Endothelial cell (in vitro differentiated cells): ENCODE results near the gene CHAF1A. TPM values are rescaled to one million over a fixed set of nuclear protein-coding genes. Genes with fewer than 3 reads are reported as not detected.
A peak's percentile ranks its signal among the peaks of the same experiment; 100 is the strongest.

Experiments used
- DNase-seq: peaks from one replicate; pipeline ENCODE4 v3.0.0; 2021; ENCODE audit warnings: low spot score
- H3K27ac Mint-ChIP-seq: one replicate; pipeline ENCODE4 v1.8.0; 2021; ENCODE audit warnings: mixed read lengths, inconsistent platforms; ENCODE audit not compliant: unreplicated experiment
- H3K27me3 Mint-ChIP-seq: one replicate; pipeline ENCODE4 v1.8.0; 2021; ENCODE audit warnings: mild to moderate bottlenecking, moderate library complexity, mixed read lengths, inconsistent platforms; ENCODE audit not compliant: unreplicated experiment
- H3K36me3 Mint-ChIP-seq: one replicate; pipeline ENCODE4 v1.8.0; 2021; ENCODE audit warnings: mild to moderate bottlenecking, low read depth, mixed read lengths, inconsistent platforms; ENCODE audit not compliant: unreplicated experiment
- H3K4me1 Mint-ChIP-seq: one replicate; pipeline ENCODE4 v1.8.0; 2021; ENCODE audit warnings: mild to moderate bottlenecking, mixed read lengths, inconsistent platforms; ENCODE audit not compliant: unreplicated experiment
- H3K4me3 Mint-ChIP-seq: one replicate; pipeline ENCODE4 v1.8.0; 2021; ENCODE audit warnings: mild to moderate bottlenecking, mixed read lengths, inconsistent platforms; ENCODE audit not compliant: unreplicated experiment
- H3K9me3 Mint-ChIP-seq: one replicate; pipeline ENCODE4 v1.8.0; 2021; ENCODE audit warnings: mixed read lengths, inconsistent platforms; ENCODE audit not compliant: unreplicated experiment
- CTCF ChIP-seq: fragments of 200-600 bp; sonication (generic); IDR thresholded peaks from one replicate; pipeline ENCODE4 v1.5.0; 2021; ENCODE audit warnings: antibody characterized with exemption; ENCODE audit not compliant: unreplicated experiment
- total RNA-seq: library from RNA; stranded (reverse); fragmentation: NEBNext Ultra II Directional; extraction: Animal tissue kit (Norgen Biotek cat#: 25700); gene quantifications from one replicate; pipeline ENCODE4 v1.2.1, GENCODE V29; 2021; ENCODE audit not compliant: unreplicated experiment

Gene CHAF1A
- total RNA-seq, 1 donor from 2014 or later: 29.8 TPM

- Mint-ChIP-seq H3K4me1 (peaks cover 21% of the 10 kb centered on the region), H3K27me3 (peaks cover 19% of the 10 kb centered on the region), H3K9me3 (no peaks in the 10 kb centered on the region), H3K36me3 (peaks cover 9% of the 10 kb centered on the region), H3K4me3 (no peak overlapping the region), H3K27ac (no peak overlapping the region)
- no peak for TF ChIP-seq CTCF
- no peak for DNase-seq
Measured at GRCh38 chr19:4366666-4367335, 35.6 kb upstream of the CHAF1A start.

GRCh38 chr19:4367336-4367723 is 35.1 kb upstream of the CHAF1A start:
- Mint-ChIP-seq H3K27ac (no peak overlapping the region), H3K27me3 (peaks cover 16% of the 10 kb centered on the region), H3K4me1 (peaks cover 21% of the 10 kb centered on the region), H3K36me3 (peaks cover 5% of the 10 kb centered on the region), H3K4me3 (peak overlapping the region; percentile 11), H3K9me3 (no peaks in the 10 kb centered on the region)
- DNase-seq: no peak
- no peak for TF ChIP-seq CTCF

- TF ChIP-seq CTCF: no peak
- H3K4me1 Mint-ChIP-seq: peaks cover 21% of the 10 kb centered on the region
Measured at GRCh38 chr19:4367781-4368127, 34.7 kb upstream of the CHAF1A start.

GRCh38 chr19:4368128-4368820 is 34.2 kb upstream of the CHAF1A start:
- no peaks in the 10 kb centered on the region for H3K9me3 Mint-ChIP-seq
- H3K27ac Mint-ChIP-seq: peak overlapping the region; percentile 77
- peaks cover 5% of the 10 kb centered on the region for H3K36me3 Mint-ChIP-seq
- no peak for DNase-seq
- no peak overlapping the region for H3K4me3 Mint-ChIP-seq
- peaks cover 21% of the 10 kb centered on the region for H3K4me1 Mint-ChIP-seq
- H3K27me3 Mint-ChIP-seq: peaks cover 16% of the 10 kb centered on the region
- no peak for TF ChIP-seq CTCF

More at GRCh38 chr19:4367781-4368127, 34.7 kb upstream of the CHAF1A start:
- no peak overlapping the region for H3K4me3 Mint-ChIP-seq
- H3K27ac Mint-ChIP-seq: peak overlapping the region; percentile 77
- H3K36me3 Mint-ChIP-seq: peaks cover 5% of the 10 kb centered on the region
- peaks cover 16% of the 10 kb centered on the region for H3K27me3 Mint-ChIP-seq
- DNase-seq: no peak
- H3K9me3 Mint-ChIP-seq: no peaks in the 10 kb centered on the region
